Fibroblast of lung (primary cell): ENCODE results near the gene KREMEN2.

ENCODE experiments used
- EZH2 ChIP-seq: IDR thresholded peaks from 2 replicates; pipeline ENCODE4 v1.5.1; 2012; ENCODE audit warnings: low read length, control low read depth, mild to moderate bottlenecking; ENCODE audit errors: missing control alignments
- TF ChIP-seq, protein P1 (sequence below), 2 donors: IDR thresholded peaks in 1 of 2; conservative IDR thresholded peaks in 1 of 2; 1 replicate in 1 of 2; 2 replicates in 1 of 2; pipeline ENCODE4 v1.5.1; 2011 to 2012; ENCODE audit warnings: low read length in 2 of 2, control low read depth in 1 of 2, inconsistent platforms in 1 of 2, low read depth in 1 of 2, mild to moderate bottlenecking in 1 of 2

DNA sequence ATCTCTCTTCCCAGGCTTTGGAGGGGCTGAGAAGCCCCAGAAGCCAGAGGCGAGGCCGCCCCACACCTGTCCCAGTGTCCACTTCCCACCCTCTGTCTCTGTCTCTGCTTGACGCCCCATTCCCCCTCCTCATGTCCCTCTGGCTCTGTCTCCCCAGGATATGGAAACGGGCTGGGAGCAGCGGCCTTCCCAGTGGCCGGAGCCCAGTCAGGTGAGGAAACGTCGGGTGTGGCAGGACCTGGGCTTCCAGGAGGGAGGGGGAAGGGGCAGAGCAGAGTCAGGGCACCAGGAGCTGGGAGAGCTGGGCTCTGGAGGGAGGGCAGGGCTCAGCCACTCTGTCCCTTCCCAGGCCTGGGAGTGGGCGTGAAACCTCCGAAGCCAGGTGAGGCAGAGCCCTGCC is 26.8 kb downstream of the KREMEN2 start:
- TF ChIP-seq, protein P1, sequence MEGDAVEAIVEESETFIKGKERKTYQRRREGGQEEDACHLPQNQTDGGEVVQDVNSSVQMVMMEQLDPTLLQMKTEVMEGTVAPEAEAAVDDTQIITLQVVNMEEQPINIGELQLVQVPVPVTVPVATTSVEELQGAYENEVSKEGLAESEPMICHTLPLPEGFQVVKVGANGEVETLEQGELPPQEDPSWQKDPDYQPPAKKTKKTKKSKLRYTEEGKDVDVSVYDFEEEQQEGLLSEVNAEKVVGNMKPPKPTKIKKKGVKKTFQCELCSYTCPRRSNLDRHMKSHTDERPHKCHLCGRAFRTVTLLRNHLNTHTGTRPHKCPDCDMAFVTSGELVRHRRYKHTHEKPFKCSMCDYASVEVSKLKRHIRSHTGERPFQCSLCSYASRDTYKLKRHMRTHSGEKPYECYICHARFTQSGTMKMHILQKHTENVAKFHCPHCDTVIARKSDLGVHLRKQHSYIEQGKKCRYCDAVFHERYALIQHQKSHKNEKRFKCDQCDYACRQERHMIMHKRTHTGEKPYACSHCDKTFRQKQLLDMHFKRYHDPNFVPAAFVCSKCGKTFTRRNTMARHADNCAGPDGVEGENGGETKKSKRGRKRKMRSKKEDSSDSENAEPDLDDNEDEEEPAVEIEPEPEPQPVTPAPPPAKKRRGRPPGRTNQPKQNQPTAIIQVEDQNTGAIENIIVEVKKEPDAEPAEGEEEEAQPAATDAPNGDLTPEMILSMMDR (conservative IDR thresholded peaks at IDR 0.05 in 1 of 2, IDR thresholded peaks at IDR 0.05 in 1 of 2; ENCODE audit: low read depth in 1 of 2, low read length in 2 of 2): no peak
- TF ChIP-seq EZH2: no peak
